HG03159 (cell line): ENCODE results near the gene ACTN4.
"Not testable (repeated sequence)": the region's sequence is repeated elsewhere in the genome, so short reads cannot be mapped to it uniquely, and the experiment has no call there.

Source experiments
- ATAC-seq: cut with Tn5 transposase; IDR thresholded peaks from one replicate; pipeline ENCODE4 v1.9.1; 2021; ENCODE audit warnings: mild to moderate bottlenecking, moderate library complexity; ENCODE audit not compliant: unreplicated experiment

Gene ACTN4

DNA sequence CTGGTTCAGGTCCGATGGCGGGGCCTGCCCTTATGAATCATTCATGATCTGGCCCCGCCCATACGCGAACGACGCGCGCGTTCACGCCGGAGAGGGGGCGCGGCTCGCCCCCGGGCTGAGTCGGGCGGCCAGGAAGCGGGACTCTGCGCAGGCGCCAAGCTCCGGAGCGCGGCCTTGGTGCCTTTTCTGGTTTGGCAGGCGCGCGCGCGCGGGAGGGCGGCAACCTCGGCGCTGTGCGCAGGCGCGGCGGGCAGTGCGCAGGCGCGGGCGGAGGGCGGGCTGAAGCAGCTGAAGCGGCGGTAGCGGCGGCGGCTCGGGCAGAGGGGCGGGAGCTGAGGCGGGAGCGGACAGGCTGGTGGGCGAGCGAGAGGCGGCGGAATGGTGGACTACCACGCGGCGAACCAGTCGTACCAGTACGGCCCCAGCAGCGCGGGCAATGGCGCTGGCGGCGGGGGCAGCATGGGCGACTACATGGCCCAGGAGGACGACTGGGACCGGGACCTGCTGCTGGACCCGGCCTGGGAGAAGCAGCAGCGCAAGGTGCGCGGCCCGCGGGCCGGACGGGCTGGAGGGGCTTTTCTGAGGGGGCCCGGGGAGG, at the start of gene ACTN4:
ACTN4 (plus strand) TSS at position 282 of the 598 bp plus-strand sequence; CDS start at position 379, 97 bp downstream.
- peak; percentile 87 for ATAC-seq

DNA sequence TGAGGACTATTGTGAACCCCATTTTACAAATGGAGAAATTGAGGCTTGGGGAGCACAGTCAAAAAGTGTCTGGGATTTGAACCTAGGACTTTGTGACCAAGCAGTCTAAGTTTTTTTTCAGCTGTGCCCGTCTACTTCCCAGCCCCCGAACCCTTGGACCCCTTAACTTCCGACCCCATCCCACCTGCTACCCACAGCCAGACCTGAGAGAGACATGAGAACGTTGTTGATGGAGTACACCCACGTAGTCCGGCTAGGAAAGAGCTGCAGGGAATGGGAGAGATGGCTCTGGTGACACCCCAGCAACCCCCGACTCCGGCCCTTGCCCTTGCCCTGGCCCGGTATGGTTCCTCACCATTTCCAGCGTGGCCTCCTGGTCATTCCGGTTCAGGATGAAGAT, 47.7 kb upstream of the ACTN4 start:
- ATAC-seq = no peak

DNA sequence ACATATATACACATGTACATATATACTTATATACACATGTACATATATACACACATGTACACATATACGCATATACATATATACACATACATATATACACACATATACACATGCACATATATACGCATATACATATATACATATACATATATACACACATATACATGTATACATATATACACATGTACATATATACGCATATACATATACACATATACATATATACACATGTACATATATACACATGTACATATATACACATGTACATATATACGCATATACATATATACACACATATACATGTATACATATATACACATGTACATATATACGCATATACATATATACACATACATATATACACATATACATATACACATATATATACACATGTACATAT, 44.6 kb upstream of the ACTN4 start:
- ATAC-seq = not testable (repeated sequence)

DNA sequence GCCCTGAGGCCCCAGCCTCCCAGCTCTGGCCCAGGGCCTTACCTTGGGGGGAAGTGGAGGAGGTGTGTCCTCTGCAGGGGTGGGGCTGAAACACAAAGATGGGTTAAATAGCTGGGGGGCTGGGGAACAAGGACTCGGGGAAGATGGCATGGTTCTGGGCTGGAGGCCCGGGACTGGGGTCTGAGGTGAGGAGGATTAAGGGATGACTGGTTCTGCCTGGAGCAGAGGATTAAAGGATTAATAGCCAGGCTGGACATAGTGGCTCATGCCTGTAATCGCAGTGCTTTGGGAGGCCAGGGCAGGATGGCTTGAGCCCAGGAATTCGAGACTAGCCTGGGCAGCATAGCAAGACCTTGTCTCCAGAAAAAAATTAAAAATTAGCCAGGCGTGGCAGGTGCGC, 41.3 kb upstream of the ACTN4 start:
- no peak for ATAC-seq

DNA sequence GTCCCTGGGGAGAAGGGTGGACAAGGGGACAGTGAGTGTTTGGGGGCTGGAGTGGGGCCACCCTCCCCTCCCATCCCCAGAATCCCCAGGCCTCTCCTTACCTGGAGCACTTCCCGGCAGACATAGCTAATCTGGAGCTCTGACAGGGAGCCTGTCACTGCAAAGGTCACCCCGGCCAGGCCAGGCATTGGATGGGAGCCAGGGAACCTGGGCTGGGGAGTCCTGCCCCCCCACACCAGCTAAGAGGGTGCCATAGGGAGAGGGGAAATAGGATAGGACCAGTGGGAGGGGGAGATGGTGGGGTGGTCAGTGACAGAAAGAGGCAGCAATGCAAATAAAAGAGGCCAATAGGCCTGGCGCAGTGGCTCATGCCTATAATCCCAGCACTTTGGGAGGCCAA, 33.2 kb upstream of the ACTN4 start:
- ATAC-seq = no peak

DNA sequence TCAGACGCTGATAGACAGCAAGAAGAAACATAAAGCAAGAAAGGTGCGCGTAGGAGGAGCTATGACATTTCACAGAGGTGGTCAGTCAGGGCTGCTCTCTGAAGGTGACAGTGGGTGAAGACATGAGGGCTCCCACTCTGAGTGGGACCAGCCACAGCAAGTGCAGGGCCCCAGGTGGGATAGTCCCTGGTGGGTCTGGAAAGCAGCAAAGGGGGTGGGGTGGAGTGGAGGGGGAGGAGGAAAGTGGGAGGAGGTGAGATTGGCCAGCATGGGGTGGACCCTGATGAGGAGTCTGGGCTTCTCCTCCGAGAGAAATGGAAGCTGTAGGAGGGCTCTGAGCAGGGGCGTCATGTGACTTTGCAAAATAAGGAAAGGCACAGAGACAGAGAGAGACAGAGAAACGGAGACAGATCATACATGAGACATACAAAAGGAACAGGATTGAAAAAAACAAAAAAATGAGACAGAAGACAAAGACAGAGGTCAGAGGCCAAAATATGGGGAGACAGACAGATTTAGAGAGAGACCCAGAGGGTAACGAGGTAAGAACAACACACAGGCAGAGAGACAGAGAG, 32.4 kb upstream of the ACTN4 start:
- no peak for ATAC-seq

DNA sequence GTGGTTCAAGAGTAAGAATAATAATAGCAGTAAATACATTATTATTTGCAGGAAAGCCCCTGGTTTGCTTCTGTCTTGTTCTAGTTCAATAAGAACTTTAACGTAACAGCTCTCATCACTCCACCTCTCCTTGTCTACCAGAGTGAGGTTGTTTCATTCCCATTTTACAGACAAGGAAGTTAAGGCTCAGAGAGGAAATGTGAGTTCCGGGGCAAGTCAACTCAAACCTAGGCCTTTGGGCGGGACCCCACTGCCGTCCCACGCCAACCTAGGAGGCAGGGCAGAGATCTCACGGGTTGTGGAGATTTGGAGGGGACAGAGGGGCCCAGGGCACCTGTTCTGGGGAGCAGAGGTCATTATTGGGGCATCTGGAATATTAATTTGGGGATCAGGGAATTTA, 31.2 kb upstream of the ACTN4 start:
- ATAC-seq = no peak

DNA sequence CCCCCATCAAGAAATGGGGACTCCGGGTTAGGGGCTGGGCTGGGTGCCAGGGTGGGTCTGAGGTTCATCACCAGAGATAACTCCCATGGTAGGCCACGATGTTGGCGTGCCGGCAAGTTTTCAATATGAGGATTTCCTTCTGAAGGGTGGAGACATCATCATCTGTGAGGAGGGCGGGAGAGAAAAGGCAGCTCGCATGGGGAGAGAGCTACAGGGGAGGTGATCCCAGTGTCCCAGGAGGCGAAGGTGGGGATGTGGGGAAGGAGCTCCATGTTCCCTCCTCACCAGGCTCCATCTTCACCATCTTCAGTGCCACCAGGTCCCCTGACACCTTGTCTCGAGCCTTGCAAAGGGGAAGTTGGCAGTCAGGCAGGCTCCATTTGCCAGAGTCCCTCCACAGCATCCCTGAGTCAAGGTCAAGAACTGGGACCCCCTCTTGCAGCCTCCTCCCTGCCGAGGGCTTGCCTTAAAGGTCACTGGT, 30.1 kb upstream of the ACTN4 start:
- ATAC-seq = peak; percentile 1

DNA sequence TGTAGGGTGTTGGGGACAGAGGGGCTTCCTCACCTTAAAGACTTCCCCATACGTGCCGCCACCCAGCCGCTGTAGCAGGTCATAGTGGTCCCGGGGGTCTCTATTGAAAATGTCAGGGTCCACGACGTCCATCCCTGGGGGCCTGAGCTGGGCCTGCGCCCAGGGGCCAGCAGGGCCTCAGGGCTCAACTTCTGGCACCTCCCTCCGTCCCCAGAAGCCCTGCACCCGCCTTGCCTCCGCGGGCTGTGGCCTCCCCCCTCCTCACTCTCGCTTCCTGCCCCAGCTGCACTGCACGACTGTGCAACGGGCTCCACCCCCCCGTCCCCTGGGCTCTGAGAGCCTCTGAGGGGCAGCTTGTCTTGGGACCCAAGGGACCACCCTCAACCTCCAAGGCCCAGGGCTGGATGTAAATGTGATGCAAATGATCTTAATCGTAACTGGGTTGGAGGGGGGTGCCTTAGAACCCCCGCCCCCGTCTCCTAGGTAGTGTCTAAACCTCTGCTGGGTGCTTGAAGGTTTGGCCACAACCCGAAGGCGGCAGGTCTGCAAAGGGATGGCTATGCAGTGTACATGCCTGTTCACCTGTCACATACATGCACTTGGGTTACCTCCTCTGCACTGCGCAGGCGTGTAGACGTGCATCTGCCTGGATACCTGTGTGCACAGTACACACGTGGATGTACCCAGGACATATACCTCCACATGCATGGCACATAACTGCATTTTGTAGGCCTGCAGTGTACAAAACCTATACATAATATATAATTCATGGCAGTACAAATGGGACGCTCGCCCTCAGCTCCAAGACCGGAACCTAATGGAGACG, 29.5 kb upstream of the ACTN4 start, which contains the start of gene MAP4K1:
MAP4K1 (minus strand) TSS at position 190 of the 826 bp plus-strand sequence; CDS start at position 132, 58 bp downstream.
- peak; percentile 58 for ATAC-seq

DNA sequence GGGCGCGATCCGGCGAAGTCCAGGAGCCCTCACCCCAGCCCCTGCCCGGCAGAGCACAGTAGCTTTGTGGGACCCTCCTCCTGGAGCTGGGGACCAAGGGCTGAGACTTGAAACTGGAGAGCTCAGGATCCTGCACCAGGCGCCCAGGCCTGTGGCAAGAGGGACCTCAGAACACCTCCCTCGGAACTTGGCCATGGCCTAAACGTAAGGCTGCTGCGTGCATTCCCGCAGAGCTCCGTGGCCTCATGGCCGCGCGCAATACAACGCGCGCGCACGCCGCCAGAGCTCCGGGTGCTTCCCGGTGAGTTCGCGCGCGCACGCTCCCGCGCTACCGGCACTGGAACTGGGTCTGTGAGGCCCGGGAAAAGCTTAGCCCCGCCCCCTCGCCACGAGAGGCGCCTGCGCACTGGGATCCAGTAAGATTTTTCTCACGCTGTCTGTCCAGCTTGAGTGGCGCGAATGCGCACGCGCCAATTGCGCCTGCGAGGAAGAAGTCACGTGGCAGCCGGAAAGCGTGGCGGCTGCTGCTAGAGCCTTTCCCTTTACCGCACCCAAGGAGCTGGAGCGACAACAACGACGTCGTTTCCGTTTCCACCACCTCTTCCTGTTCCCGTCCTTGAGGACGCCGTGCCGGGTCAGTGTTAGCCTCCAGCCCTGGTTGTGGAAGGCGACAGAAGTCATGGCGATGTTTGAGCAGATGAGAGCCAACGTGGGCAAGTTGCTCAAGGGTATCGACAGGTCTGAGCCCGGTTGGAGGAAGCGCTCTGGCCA, 28.7 kb upstream of the ACTN4 start, which contains the start of gene EIF3K:
EIF3K (plus strand) TSS at position 599 of the 771 bp plus-strand sequence; CDS start at position 680, 81 bp downstream.
- peak; percentile 39 for ATAC-seq

DNA sequence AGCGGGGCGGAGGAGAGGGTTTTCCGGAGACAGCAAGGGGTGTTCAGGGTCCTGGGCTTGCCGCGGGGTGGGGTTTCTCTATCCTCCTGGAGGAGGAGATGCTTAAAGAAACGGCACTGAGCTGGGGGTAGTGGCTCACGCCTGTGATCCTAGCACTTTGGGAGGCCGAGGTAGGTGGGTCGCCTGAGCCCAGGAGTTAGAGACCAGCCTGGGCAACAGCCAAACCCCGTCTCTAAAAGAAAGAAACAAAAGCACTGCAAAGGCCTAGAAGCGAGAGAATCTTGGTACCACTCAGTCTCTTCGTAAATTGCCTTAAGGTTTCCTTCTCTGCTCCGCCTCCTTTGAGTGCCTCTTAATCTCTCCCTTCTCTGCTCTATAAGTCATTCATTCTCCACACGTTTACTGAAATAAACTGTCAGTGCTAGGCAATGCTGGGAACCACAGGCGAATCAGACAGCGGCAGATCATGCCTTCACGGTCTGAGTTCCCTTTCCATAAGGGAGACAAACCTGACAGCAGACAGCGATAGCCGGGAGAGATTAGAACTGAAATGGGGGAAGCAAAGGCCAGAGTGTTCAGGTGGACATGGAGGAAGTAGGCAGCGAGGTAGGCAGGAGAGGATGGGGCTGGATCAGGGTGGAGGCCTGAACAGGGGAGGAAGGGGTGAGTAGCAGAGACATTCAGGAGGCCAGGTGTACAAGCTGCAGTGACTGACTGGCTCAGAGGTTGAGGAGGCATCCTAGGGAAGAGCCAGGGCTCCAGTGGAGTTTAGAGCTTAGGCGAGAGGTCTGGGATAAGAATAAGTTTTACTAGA, 27.9 kb upstream of the ACTN4 start:
- ATAC-seq = no peak

DNA sequence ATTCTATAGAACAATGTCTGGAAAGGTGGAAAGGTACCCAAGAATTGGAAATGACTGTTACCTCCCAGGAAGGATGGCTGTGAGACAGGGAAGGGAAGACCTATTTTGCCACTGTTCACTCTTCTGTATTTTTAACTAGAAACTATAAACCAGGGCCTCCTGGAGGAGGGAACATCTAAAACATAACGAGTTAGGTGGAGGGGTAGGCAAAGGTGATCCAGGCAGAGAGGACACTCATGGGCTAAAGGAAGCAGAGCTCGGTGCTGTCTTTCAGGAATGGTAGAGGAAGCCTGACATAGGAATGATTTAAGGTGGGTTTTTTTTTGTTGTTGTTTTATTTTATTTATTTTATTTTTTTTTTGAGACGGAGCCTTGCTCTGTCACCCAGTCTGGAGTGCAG, 22.6 kb upstream of the ACTN4 start:
- no peak for ATAC-seq

DNA sequence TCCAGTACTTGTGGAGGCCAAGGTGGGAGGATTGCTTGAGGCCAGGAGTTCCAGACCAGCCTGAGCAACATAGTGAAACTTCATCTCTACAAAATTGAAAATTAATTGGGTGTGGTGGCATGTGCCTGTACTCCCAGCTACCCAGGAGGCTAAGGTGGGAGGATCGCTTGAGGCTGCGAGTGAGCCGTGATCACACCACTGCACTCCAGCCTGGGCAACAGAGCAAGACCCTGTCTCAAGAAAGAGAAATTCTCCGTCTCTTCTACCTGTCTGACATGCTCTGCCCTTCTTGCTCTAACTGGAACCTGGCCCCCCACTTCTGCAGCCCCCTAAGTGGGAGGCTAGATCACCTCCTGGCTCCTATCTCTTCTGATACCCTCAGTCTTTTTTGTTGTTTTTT, 21.0 kb upstream of the ACTN4 start:
- ATAC-seq = no peak

DNA sequence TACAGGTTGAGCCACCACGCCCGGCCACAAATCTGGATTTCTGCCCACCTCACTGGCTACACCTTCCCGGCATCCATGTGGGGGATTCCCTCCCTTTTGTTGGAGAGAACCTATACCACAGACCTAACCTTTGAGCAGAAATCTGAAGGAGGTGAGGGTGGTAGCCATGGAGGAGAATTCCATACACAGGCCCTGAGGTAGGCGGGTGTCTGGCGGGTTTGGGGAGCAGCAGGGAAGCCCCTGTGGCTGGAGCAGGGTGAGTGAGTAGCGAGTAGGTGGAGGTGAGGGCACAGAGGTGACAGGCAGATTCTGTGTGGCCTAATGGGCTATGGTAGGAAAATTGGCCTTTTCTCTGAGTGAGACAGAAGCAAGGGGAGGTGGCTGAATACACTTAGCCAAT, 17.9 kb upstream of the ACTN4 start:
- ATAC-seq = no peak

DNA sequence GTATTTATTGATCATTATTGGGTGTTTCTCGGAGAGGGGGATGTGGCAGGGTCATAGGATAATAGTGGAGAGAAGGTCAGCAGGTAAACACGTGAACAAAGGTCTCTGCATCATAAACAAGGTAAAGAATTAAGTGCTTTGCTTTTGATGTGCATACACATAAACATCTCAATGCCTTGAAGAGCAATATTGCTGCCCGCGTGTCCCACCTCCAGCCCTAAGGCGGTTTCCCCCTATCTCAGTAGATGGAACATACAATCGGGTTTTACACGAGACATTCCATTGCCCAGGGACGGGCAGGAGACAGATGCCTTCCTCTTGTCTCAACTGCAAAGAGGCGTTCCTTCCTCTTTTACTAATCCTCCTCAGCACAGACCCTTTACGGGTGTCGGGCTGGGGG, 16.1 kb upstream of the ACTN4 start:
- not testable (repeated sequence) for ATAC-seq

DNA sequence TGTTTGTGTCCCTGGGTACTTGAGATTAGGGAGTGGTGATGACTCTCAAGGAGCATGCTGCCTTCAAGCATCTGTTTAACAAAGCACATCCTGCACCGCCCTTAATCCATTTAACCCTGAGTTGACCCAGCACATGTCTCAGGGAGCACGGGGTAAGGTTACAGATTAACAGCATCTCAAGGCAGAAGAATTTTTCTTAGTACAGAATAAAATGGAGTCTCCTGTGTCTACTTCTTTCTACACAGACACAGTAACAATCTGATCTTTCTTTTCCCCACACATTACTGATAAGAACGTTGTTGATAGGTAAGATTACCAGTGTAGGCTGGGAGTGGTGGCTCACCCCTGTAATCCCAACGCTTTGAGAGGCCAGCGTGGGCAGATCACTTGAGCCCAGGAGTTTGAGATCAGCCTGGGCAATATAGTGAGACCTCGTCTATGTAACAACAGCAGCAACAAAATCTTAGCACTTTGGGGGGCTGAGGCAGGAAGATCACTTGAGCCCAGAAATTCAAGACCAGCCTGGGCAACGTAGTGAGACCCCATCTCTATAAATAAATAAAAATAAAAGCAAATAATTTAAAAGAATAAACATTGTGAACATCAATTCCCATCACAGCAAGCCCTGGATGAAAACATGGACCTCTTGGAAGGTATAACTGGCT, 15.5 kb upstream of the ACTN4 start:
- ATAC-seq = not testable (repeated sequence)

DNA sequence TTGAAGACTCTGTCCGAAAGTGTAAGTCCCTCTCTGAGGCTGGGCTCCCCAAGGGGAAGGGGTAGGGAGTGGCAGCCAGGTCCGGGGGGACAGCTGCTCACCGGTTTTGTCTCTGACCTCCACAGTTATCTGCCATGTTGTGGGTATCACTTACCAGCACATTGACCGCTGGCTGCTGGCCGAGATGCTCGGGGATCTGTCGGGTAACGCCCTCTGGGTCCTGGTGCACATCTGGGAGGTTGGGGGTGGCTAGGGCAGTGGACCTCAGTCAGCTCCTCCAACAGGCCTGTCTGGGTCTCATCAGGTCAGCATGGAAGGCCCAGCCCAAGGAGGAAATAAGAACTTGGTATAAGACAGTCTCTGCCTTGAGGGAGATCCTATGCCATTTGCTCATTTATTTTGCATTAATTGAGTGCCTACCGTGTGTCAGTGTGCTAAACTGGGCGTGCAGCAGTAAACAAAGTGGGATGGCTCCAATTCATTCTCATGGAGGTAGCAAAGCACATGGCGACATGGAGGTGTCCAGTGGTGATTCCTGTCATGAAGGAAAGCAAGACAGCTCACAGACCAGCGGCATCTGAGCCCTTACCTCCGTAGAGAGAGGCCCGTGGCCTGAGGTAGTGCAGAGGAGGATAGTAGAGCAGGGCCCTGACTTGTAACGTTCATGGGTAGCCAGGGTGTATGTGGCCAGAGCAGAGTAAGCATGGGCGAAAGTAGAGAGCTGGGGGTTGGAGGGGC, 14.8 kb upstream of the ACTN4 start:
- ATAC-seq = no peak

DNA sequence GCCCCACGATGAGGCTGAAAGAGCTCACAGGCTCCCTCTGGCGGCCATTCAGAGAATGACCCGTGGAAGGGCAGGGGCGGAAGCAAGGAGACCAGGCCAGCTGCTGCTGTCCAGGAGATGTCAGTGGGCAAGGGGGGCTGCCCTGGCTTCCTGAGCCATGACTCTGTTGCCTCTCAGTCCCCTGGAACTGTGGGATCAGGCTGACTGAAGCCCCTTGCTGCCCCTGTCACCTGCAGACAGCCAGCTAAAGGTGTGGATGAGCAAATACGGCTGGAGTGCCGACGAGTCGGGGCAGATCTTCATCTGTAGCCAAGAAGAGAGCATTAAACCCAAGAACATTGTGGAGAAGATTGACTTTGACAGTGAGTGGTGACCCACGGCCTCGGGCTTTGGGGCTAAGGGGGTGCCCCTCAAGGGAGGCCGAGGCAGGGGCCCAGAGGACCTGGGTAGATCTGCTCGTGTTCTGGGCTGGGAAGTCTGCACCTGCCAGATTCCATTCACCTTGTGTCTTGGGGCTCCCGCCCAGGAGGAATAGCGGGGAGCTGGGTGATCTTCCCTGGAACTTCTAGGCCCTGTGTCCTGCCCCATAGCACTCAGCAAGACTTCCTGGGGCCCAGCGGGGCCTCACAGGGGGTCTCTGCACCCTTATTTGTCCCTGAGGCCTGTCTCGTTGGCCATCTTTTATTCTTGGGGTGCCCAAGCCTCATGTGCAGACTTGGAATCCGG, 12.5 kb upstream of the ACTN4 start:
- ATAC-seq = no peak
